AG09309 (cell line): Measurements from ENCODE around the gene CREG2.

Experiments used
- DNase-seq: peaks from one replicate; pipeline ENCODE4 v3.0.0-alpha.2; 2010; ENCODE audit warnings: low read depth
- H3K4me3 ChIP-seq: 2 replicates; pipeline ENCODE4 v1.5.1; 2011; ENCODE audit warnings: mild to moderate bottlenecking, low read depth, low read length, moderate library complexity; ENCODE audit not compliant: control insufficient read depth
- CTCF ChIP-seq: IDR thresholded peaks from 2 replicates; pipeline ENCODE4 v1.5.1; 2011; ENCODE audit warnings: mild to moderate bottlenecking, low read depth, low read length, inconsistent platforms; ENCODE audit not compliant: insufficient read depth, control insufficient read depth; ENCODE audit errors: missing control alignments

Gene CREG2

GRCh38 chr2:101379091-101379490 lies 8.2 kb downstream of the CREG2 start:
- no peak overlapping the region for H3K4me3 ChIP-seq
- TF ChIP-seq CTCF = no peak
- no peak for DNase-seq

- DNase-seq = no peak
- TF ChIP-seq CTCF = no peak
Observed at GRCh38 chr2:101375653-101376052, 11.7 kb downstream of the CREG2 start.

GRCh38 chr2:101374821-101375561 lies 12.3 kb downstream of the CREG2 start:
- TF ChIP-seq CTCF = no peak
- DNase-seq = no peak
- H3K4me3 ChIP-seq = no peak overlapping the region

More at GRCh38 chr2:101375653-101376052, 11.7 kb downstream of the CREG2 start:
- H3K4me3 ChIP-seq = no peak overlapping the region

- no peak overlapping the region for H3K4me3 ChIP-seq
- TF ChIP-seq CTCF = no peak
- DNase-seq = no peak
Observed at GRCh38 chr2:101372792-101373191, 14.5 kb downstream of the CREG2 start.

GRCh38 chr2:101371636-101372035 lies 15.7 kb downstream of the CREG2 start:
- TF ChIP-seq CTCF = no peak
- no peak for DNase-seq
- no peak overlapping the region for H3K4me3 ChIP-seq

- no peak for TF ChIP-seq CTCF
- no peak for DNase-seq
- no peak overlapping the region for H3K4me3 ChIP-seq
Observed at GRCh38 chr2:101369100-101369499, 18.2 kb downstream of the CREG2 start.
